Measurements from ENCODE around the gene ATP1A4.

- TF ChIP-seq, protein P1, sequence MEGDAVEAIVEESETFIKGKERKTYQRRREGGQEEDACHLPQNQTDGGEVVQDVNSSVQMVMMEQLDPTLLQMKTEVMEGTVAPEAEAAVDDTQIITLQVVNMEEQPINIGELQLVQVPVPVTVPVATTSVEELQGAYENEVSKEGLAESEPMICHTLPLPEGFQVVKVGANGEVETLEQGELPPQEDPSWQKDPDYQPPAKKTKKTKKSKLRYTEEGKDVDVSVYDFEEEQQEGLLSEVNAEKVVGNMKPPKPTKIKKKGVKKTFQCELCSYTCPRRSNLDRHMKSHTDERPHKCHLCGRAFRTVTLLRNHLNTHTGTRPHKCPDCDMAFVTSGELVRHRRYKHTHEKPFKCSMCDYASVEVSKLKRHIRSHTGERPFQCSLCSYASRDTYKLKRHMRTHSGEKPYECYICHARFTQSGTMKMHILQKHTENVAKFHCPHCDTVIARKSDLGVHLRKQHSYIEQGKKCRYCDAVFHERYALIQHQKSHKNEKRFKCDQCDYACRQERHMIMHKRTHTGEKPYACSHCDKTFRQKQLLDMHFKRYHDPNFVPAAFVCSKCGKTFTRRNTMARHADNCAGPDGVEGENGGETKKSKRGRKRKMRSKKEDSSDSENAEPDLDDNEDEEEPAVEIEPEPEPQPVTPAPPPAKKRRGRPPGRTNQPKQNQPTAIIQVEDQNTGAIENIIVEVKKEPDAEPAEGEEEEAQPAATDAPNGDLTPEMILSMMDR (IDR thresholded peaks at IDR 0.05; ENCODE audit: low read depth, low read length, poor library complexity, severe bottlenecking) = no peak
- TF ChIP-seq EZH2phosphoT487 (IDR thresholded peaks at IDR 0.05; ENCODE audit: borderline replicate concordance, low read length) = no peak
Measured at GRCh38 chr1:160137216-160137862, 14.1 kb upstream of the ATP1A4 start.

Data from DOHH2 (cell line).